NCI-H2227 (cell line): ENCODE results near the gene EOMES.
A peak's percentile ranks its signal among the peaks of the same experiment; 100 is the strongest.
"Not testable (repeated sequence)": the region's sequence is repeated elsewhere in the genome, so short reads cannot be mapped to it uniquely, and the experiment has no call there.

Experiments
- DNase-seq: peaks from one replicate; lab custom pipeline; 2025; ENCODE audit not compliant: unreplicated experiment; lab: John Stamatoyannopoulos, UW

The EOMES gene

GRCh38 chr3:27721717-27722564 lies at the start of gene EOMES:
TSS of gene EOMES (minus strand) at chr3:27722323. CDS start at chr3:27722294, 29 bp downstream.
- peak; percentile 26 for DNase-seq

DNA sequence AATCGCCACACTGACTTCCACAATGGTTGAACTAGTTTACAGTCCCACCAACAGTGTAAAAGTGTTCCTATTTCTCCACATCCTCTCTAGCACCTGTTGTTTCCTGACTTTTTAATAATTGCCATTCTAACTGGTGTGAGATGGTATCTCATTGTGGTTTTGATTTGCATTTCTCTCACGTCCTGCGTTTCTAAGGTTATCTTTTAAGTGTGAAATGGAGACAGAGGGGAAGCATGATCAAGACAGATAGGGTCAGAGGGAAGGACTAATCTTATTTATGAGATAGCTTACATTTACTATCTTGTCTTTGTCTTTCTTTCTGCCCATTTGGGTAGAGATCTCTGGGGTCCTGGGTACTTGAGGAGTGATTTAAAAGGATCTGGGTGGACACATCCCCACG lies 48.3 kb upstream of the EOMES start:
- not testable (repeated sequence) for DNase-seq

GRCh38 chr3:27767000-27767399 lies 44.9 kb upstream of the EOMES start:
- no peak for DNase-seq

DNA sequence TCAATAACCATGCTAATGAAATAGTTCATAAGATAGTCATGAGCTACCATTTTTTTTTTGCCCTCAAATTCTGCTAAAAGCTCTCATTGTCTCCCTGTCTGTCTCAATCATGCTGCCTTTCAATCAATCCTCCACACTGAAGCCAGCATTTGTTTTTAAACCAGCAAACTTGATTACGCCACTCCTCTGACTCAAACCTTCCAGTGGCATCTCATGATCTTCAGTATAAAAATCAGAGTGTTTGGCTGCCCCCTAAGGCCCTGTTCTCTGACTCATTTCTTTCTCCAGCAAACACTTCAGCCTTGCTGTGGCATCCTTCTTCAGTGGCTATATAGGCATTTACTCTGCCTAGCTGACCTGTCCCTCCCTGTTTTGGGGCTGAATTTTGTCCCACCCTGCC lies 36.0 kb upstream of the EOMES start:
- DNase-seq = no peak

DNA sequence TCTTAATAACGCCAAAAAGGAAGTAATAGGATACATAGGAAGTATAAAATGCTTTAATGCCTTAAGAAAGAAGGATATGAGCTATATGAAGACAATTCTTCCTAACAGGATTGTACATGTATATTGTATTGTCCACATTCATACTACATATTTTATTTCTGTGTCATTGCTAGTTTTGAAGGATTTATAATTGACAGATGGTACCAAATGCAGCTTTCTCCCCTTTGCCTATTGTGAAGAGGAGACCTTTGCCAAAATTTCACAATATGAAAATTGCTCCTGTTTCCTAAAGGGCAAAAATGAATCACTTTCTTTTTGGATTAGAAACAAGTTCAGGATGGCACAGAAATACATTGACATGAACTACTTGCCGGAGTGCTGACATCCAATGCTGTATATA lies 34.8 kb upstream of the EOMES start:
- no peak for DNase-seq

DNA sequence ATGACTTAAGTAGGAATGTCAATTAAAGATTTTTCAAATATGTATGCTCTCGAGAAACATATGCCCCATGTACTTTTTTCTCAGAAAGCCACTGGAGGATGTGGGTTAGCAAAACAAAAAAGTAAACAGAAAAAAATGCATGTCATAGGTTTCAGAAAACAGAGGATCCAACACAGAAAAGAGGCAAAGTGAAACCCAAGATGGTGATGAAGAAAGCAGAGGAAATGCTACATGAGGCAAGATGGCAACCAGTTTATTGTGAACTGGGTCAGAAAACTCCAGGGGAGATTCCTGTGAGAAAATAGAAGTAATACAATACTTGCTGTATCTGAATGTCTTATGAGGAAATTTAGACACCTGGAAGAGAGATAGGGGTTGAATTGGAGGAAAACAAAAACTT lies 30.8 kb upstream of the EOMES start:
- DNase-seq = no peak

- DNase-seq = no peak
Measured at GRCh38 chr3:27749643-27750042, 27.5 kb upstream of the EOMES start.

- DNase-seq = no peak
Measured at GRCh38 chr3:27746838-27747237, 24.7 kb upstream of the EOMES start.

- DNase-seq = no peak
Measured at GRCh38 chr3:27740854-27741253, 18.7 kb upstream of the EOMES start.

GRCh38 chr3:27737091-27737490 lies 15.0 kb upstream of the EOMES start:
- DNase-seq = no peak

GRCh38 chr3:27730774-27731659 lies 8.9 kb upstream of the EOMES start:
- no peak for DNase-seq

GRCh38 chr3:27729748-27730611 lies 7.9 kb upstream of the EOMES start:
- DNase-seq = no peak

DNA sequence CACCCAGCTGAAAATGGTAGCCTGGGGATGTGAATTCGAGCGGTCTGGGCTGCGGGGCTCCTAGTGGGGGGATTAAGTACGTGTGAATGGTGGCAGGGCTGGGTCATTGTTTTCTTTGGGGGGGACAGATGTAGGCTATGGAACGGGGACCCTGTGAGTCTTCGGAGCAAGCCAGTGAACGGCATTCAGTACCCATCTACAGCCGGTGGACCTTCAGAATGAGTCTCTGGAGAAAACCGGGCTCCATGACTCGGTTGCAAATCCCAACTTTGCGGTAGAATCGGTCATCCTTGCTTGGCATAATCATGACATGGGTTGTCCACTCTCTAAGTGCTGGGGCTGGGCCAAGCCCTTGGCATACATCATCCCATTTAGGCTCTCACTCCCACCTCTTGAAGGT lies 7.2 kb upstream of the EOMES start:
- DNase-seq = no peak

DNA sequence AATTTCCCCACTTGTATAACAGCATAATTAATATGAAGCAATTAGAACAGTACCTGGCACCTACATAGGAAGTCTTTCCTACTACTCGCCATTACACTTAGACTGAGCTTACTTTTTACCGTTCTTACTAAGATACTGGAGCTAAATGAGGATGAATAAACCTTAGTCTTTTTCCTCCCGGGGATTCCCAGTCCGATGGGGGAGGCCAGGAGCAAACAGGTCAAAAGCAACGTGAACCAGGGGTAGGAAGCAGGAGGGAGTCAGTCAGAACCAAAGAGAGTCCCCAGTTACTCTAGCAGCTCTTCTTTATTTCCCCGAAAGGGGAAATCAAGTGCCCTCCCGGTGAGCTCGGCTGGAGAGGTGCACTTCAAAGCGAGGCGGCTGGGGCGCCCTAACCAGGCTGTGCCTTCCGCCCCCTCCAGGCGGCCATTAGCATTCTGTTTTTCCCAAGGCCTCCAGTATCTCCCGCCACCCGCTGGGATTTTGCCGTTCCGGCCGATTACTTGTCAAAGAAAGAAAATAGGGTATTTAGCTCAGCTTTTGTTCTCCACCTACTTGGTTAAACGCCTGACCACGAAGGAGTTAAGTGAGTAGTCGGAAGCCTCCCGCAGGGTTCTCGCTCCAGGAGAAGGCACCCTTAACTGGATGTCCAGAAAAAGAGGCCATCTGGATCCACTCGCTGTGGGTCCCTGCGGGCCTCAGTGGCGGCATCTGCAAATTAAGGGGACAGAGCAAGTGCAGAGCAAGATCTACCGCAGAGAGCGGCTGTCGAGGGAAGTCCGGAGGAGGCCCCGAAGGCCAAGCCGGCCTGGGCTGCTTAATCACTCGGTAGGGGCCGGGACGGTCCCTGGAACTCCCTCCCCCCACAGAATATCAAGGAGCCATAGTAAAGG lies 6.3 kb upstream of the EOMES start:
- peak; percentile 1 for DNase-seq

GRCh38 chr3:27726240-27726639 lies 4.1 kb upstream of the EOMES start:
- no peak for DNase-seq

DNA sequence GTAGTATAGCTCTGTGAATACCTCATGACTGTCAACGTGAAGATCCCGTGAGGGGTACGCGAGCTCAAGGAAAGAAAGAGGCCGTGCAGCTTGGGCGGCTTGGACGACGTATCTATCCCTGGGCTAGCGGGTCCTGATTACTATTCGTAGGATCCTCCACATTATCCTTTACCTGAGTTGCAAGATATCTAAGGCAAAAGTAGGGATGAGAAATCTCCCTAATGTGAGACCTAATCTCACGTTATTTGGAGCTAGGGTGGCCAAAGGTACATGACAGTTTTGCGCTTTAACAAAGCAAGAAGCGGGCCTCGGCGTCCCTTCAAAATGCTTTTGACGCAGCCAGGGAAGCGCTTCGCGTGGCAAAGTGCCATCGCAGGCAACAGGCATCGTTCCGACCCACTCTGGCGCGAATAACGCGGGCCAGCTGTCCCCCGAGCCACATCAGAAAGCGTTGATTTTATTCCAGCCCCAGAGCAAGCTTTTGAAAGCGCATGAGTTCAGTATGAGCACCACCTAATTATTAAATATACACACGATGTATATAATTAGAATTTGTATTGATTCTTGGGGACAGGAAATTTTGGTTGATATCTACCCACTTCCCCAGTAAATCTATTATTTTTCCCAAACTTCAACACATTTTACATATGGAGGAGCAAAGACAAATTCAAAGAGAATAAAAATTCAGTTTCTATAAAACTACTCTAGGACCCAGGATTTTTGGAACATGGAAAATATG lies 2.5 kb upstream of the EOMES start:
- DNase-seq = no peak

GRCh38 chr3:27723815-27724458 lies 1.8 kb upstream of the EOMES start:
- no peak for DNase-seq

GRCh38 chr3:27723456-27723814 lies 1.3 kb upstream of the EOMES start:
- no peak for DNase-seq

DNA sequence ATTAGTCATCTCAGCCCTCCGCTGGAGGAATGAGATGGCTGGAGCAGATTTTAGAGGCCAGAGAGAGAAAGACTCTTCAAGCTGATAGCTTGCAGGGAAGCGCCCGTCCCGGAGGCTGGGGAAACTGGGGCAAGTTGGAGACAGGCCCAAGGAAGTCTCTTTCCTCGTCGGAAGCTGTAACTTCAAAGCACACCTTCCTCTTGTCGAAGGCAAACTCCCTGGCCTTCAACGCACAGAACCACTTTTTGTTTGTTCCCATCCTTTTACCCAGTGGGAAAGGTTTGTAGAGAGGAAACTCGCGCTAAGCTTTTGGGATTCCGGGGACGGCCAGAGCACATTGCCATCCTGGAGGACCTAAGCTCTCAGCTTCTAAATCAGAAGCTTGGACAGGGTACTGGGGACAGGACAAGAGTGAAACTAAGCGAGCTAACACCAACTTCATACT lies 900 bp upstream of the EOMES start:
- DNase-seq = no peak
